IMR-90 (cell line): ENCODE measurements around the gene FGGY.
"Not testable (repeated sequence)": the region's sequence is repeated elsewhere in the genome, so short reads cannot be mapped to it uniquely, and the experiment has no call there.

Source experiments
- BHLHE40 ChIP-seq: fragments of 150-350 bp; IDR thresholded peaks from 2 replicates; pipeline ENCODE4 v1.6.1; 2016; ENCODE audit warnings: mild to moderate bottlenecking, low read depth, low read length
- CEBPB ChIP-seq: IDR thresholded peaks from 2 replicates; pipeline ENCODE4 v1.6.1; 2012; ENCODE audit warnings: low read depth, low read length, improper control_type of control experiment
- CTCF ChIP-seq: conservative IDR thresholded peaks from 2 replicates; pipeline ENCODE4 v1.5.1; 2012; ENCODE audit warnings: mild to moderate bottlenecking, low read depth, low read length, improper control_type of control experiment
- ELK1 ChIP-seq: fragments of 150-350 bp; IDR thresholded peaks from 2 replicates; pipeline ENCODE4 v1.6.1; 2016; ENCODE audit warnings: low read depth, mild to moderate bottlenecking, low read length, moderate library complexity, borderline replicate concordance
- MAFK ChIP-seq: IDR thresholded peaks from 2 replicates; pipeline ENCODE4 v1.6.1; 2012; ENCODE audit warnings: low read depth, low read length, improper control_type of control experiment
- MXI1 ChIP-seq: IDR thresholded peaks from 2 replicates; pipeline ENCODE4 v1.6.1; 2012; ENCODE audit warnings: low read depth, mild to moderate bottlenecking, low read length, moderate library complexity, borderline replicate concordance
- POLR2A ChIP-seq: IDR thresholded peaks from 2 replicates; pipeline ENCODE4 v1.6.1; 2012; ENCODE audit warnings: mild to moderate bottlenecking, low read depth, low read length
- RAD21 ChIP-seq: IDR thresholded peaks from 2 replicates; pipeline ENCODE4 v1.6.1; 2012; ENCODE audit warnings: low read length, improper control_type of control experiment
- RCOR1 ChIP-seq: IDR thresholded peaks from 2 replicates; pipeline ENCODE4 v1.6.1; 2012; ENCODE audit warnings: mild to moderate bottlenecking, low read length, improper control_type of control experiment; ENCODE audit not compliant: insufficient replicate concordance
- RFX5 ChIP-seq: IDR thresholded peaks from 2 replicates; pipeline ENCODE4 v1.8.0; 2012; ENCODE audit warnings: low read depth, mild to moderate bottlenecking, low read length, moderate library complexity
- SMC3 ChIP-seq: fragments of 150-350 bp; IDR thresholded peaks from 2 replicates; pipeline ENCODE4 v1.6.1; 2016; ENCODE audit warnings: low read depth, mild to moderate bottlenecking, antibody characterized with exemption, low read length, moderate library complexity
- USF2 ChIP-seq: fragments of 150-350 bp; IDR thresholded peaks from 2 replicates; pipeline ENCODE4 v1.6.1; 2017; ENCODE audit warnings: mild to moderate bottlenecking, antibody characterized with exemption, low read length, low read depth

DNA sequence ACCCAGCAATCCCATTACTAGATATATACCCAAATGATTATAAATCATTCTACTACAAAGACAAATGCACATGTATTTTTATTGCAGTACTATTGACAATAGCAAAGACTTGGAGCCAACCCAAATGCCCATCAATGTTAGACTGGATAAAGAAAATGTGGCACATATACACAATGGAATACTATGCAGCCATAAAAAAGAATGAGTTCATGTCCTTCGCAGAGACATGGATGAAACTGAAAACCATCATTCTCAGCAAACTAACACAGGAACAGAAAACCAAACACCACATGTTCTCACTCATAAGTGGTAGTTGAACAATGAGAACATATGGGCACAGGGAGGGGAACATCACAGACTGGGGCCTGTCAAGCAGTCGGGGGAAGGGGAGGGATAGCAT is 414.0 kb downstream of the FGGY start:
- not testable (repeated sequence) for TF ChIP-seq CTCF, MAFK, USF2, POLR2A, MXI1, BHLHE40, RFX5, ELK1, RAD21, RCOR1, CEBPB, SMC3
